Esophagus muscularis mucosa (tissue), 4 donors: ENCODE results near the gene LRRC7.

Experiments used
- EP300 ChIP-seq: sonication (generic); formaldehyde crosslinking; IDR thresholded peaks from one replicate; pipeline ENCODE4 v1.6.1; 2017; ENCODE audit warnings: antibody characterized with exemption
- POLR2A ChIP-seq: fragments of 450-650 bp; IDR thresholded peaks from one replicate; pipeline ENCODE4 v1.6.1; 2017; ENCODE audit warnings: antibody characterized with exemption, moderate library complexity, mild to moderate bottlenecking, low read depth
- POLR2AphosphoS5 ChIP-seq, 2 donors: sonication (generic); formaldehyde crosslinking; IDR thresholded peaks; one replicate each; pipeline ENCODE4 v1.6.1; 2017; ENCODE audit warnings: antibody characterized with exemption in 2 of 2
- TF ChIP-seq, protein P1 (sequence below), 3 experiments: fragments of 200-600 bp in 2 of 3; fragments of 450-650 bp in 1 of 3; sonication (generic) in 2 of 3; IDR thresholded peaks; one replicate each; pipeline ENCODE4 v1.5.1; 2017 to 2019; ENCODE audit warnings: antibody characterized with exemption in 3 of 3, mild to moderate bottlenecking in 2 of 3, moderate library complexity in 1 of 3

GRCh38 chr1:70101231-70101630 lies 533.5 kb downstream of the LRRC7 start:
- TF ChIP-seq, protein P1, sequence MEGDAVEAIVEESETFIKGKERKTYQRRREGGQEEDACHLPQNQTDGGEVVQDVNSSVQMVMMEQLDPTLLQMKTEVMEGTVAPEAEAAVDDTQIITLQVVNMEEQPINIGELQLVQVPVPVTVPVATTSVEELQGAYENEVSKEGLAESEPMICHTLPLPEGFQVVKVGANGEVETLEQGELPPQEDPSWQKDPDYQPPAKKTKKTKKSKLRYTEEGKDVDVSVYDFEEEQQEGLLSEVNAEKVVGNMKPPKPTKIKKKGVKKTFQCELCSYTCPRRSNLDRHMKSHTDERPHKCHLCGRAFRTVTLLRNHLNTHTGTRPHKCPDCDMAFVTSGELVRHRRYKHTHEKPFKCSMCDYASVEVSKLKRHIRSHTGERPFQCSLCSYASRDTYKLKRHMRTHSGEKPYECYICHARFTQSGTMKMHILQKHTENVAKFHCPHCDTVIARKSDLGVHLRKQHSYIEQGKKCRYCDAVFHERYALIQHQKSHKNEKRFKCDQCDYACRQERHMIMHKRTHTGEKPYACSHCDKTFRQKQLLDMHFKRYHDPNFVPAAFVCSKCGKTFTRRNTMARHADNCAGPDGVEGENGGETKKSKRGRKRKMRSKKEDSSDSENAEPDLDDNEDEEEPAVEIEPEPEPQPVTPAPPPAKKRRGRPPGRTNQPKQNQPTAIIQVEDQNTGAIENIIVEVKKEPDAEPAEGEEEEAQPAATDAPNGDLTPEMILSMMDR (IDR thresholded peaks at IDR 0.05) = no peak
- TF ChIP-seq POLR2AphosphoS5 (IDR thresholded peaks at IDR 0.05) (no peak), POLR2A (no peak), EP300 (no peak)
